ENCODE data around the gene RTL10.

Gene RTL10, protein sequence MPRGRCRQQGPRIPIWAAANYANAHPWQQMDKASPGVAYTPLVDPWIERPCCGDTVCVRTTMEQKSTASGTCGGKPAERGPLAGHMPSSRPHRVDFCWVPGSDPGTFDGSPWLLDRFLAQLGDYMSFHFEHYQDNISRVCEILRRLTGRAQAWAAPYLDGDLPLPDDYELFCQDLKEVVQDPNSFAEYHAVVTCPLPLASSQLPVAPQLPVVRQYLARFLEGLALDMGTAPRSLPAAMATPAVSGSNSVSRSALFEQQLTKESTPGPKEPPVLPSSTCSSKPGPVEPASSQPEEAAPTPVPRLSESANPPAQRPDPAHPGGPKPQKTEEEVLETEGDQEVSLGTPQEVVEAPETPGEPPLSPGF

GRCh38 chr22:19854778-19855503 lies at the start of gene RTL10, which contains the start of gene GNB1L:
Gene RTL10, minus strand, starts transcription at chr22:19854874. Its CDS starts 2,613 bp downstream, at chr22:19852261.
Gene GNB1L, minus strand, starts transcription at chr22:19854874. Its CDS starts 33,519 bp downstream, at chr22:19821355.
- peak; percentile 83 for DNase-seq (ENCODE audit: low read depth)

- no peak for DNase-seq (ENCODE audit: low read depth)
These were observed 49.6 kb upstream of the RTL10 start for GRCh38 chr22:19904174-19904856.

DNA sequence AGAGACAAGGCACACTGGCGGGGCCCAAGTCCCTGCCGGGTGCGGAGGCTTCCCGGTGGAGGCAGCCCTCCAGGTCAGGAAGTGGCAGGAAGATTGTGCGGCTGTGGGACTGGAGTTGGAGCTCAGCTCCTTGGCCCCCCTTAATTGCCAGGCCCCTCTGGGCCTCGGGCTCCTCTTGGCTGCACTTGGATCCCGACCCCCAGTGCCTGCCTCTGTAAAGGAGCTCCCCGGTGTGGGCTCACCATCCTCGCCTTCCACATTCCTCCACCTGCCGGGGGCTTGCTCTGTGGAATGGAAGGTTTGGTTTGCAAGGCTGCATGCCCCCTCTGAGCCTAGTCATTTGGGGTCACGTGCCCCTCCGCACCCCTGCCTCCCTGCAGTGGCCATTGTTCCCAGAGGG lies 48.8 kb upstream of the RTL10 start:
- no peak for DNase-seq (ENCODE audit: low read depth)

GRCh38 chr22:19903031-19903430 lies 48.4 kb upstream of the RTL10 start:
- DNase-seq (ENCODE audit: low read depth): no peak

DNA sequence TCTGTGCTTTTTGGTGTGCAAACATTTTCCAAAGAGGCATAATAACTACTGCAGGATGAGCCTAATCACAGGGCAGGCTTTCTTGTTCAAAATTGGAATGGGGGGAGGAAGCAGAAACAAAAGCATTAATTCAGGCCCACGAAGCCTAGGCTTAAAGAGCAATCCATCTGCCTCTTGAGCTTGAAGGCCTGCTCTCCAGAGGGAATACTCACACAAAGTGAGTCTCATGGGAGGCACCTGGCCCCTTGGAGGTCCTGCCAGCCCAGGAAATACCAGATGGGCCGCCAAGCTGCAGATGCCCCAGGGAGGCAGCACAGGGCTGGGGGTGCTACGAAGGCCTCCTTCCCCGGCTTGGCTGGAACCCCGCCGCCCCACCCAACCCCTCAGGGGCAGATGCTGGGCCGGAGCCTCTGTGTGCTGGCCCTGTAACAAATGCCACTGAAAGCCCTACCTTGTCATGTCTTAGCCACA lies 47.6 kb upstream of the RTL10 start:
- no peak for DNase-seq (ENCODE audit: low read depth)

DNA sequence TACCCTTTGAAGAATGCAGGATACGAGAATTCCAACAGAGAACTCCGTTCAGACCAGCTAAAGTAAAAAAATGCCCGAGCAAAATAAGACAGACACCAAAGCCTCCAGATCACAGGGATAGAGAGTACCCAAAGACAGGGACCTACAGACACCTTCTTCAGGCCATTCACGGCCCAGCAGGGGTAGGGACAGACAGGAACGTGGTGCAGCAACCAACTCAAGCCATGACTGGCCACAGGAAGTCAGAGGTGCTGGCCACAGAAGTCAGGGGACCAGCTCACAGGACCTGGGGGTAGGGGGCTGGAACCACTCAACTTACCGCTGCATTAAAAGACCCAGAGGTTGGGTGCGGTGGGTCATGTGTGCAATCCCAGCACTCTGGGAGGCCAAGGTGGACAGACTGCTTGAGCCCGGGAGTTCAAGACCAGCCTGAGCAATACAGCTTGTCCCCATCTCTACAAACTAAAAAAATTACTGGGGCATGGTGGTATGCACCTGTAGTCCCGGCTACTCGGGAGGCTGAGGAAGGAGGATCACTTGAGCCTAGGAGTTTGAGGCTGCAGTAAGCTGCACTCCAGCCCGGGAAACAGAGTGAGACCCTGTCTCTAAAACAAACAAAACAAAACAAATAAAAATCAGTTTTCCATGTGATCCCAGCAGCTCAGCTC lies 47.0 kb upstream of the RTL10 start:
- DNase-seq (ENCODE audit: low read depth): no peak

DNA sequence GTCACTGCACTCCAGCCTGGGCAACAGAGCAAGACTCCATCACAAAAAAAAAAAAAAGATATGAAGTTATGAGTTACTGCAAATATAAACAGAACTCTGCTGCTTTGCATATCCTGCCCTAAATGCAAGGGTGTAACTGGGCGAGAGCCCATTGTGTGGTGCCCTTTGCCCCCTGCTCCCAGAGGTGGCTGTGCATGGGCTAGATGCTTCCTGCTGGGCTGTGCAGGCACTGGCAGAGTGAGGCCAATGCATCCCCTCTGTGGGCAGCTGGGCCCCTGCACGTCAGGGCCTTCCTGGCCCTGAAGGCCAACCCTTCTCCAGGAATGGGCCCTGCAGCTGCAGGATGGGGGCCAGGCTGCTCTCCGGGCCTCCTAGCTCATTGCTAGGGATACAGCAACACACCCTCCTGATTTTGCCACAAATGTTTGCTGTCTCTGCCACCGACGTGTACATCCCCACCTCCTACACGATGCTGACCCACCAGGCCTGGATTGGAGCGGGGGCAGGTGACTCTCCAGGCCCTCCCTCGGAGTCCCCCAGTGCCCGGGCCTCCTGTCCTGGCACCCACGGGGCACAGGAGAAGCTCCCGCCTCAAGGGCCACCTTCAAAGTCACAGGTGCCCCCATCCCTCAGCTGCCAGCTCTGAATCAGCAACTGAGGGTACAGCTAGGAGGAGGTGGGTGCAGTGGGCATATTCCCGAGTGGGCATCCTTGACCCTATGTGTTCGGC lies 46.2 kb upstream of the RTL10 start:
- no peak for DNase-seq (ENCODE audit: low read depth)

DNA sequence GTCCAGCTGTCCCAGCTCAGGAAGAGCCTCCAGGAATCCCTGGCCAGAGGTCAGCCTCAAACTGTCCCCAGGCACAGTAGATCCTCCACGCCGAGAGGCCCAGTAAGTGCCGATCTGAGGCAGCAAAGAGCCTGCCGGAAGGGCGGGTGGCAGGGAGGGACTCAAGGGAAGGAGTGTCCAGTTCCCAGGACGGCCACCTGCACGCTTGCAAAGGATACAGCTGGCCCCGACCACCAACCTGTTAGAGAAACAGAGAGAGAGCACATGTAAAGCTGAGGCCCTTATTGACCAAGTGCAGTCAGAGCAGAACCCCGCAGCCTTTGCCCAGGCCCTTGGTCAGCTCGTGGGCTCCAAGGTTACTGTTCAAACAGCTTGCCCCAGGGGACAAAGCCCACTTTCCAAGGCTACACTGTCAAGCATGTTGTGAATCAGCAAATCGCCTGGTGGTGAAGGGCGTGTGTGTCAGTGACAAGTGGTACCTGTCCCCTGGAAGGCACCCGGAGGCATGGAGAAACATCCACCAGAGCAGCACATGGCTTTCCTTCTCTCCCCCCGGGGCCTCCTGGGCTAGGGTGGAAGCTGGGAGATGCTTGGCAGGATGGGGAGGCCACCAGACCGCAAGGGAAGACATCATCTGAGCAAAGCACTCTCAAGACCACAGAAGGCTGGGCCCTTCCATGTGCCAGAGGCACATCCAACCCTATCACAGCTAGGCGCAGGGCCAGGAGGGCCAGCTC lies 44.3 kb upstream of the RTL10 start:
- DNase-seq (ENCODE audit: low read depth): no peak

- no peak for DNase-seq (ENCODE audit: low read depth)
These were observed 43.5 kb upstream of the RTL10 start for GRCh38 chr22:19898145-19898544.

GRCh38 chr22:19897726-19898125 lies 43.1 kb upstream of the RTL10 start:
- no peak for DNase-seq (ENCODE audit: low read depth)

GRCh38 chr22:19896665-19897355 lies 42.1 kb upstream of the RTL10 start:
- no peak for DNase-seq (ENCODE audit: low read depth)

DNA sequence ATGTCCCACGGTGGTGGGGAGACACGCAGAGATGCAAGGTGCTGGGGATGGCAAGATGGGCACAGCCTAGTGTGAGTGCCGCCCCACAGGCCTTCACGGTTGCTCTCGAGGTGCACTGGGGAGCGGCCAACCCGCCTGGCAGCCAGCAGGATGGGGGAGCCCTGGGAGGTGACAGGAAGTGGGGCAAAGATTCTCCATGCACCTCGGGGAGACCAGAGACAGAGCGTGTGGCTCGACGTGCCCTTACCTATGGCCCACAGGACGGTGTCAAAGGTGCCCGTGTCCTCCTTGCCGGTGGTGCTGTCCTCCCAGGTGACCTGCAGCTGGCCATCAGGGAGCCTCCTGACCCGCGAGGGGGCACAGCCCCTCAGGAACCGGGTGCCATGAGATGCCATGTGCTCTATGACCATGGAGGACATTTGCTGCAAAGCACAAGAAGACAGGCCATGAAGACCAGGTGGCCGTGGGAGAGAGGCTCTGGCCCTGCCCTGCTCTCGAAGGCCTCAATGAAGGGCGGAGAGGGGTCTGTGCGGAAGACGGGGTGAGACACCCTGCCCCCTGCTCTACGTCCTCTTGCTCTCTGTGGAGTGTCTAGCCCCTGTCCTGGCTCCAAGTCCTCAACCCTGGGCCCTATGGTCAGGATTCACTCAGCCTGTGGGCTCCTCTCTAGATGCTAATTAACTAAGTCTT lies 40.6 kb upstream of the RTL10 start:
- no peak for DNase-seq (ENCODE audit: low read depth)

DNA sequence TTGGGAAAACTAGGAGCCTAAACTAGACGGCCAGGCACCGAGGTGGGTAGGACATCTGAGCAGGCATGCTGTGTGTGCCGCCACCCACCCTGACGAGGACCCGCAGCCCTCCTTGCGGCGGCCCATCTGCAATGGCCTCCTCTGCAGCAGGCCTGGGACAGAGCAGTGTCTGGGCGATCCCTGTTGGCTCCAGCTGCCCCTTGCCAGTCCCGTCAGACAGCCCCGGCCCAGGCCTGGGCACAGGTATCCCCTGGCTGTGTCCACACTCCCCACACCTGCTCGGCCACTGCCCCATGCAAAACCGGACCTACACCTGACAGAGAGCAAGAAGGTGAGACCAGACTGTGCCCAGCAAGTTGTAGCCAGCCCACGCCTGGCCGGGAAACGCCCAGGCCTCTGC lies 38.7 kb upstream of the RTL10 start:
- no peak for DNase-seq (ENCODE audit: low read depth)

- no peak for DNase-seq (ENCODE audit: low read depth)
These were observed 38.3 kb upstream of the RTL10 start for GRCh38 chr22:19892925-19893324.

- DNase-seq (ENCODE audit: low read depth): no peak
These were observed 37.7 kb upstream of the RTL10 start for GRCh38 chr22:19892257-19892879.

GRCh38 chr22:19891317-19892256 lies 36.9 kb upstream of the RTL10 start:
- no peak for DNase-seq (ENCODE audit: low read depth)

DNA sequence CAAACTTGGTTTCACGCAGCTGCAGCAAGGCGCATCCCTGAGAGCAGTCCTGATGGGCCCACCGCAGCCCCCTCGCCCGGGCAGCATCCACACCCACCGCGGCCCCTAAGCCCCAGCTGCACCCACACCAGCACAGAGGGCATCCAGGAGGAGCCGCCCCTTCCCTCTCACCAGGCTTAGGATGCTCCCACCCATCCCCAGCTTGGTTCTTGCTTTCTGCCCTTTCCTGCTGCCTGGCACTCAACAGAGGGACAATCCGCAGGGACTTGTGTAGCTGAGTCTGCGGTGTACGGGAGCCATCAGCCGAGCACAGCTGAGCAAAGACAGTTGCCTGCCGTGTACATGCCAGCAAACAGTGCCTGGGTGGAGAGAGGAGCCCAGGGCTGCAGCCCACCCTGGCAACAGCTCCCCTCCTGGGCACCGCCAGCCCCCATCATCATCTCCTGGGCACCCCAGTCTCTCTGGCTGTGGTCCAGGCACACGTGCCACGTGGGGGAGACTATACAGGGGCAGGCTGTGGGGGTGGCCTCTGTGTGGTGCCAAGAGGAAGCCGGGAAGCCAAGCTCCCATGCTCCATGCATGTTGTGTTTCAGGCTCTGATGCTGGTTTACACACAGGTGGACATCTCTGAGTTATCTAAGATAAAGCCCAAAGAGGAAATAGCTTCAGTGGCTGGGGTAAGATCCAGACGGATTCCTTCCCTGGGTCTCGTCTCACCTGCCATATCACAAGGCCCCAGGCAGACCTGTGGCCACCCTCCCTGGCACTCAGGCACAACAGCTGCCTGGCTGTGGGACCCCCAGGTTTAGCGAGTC lies 36.0 kb upstream of the RTL10 start:
- no peak for DNase-seq (ENCODE audit: low read depth)

Data from HS-27A (cell line).